Colonic mucosa (tissue), 4 donors: Measurements from ENCODE around the gene BBS2. TPM values are rescaled to one million over a fixed set of nuclear protein-coding genes. Genes with fewer than 3 reads are reported as not detected.
A peak's percentile ranks its signal among the peaks of the same experiment; 100 is the strongest.

Experiments used
- DNase-seq: peaks from one replicate; pipeline ENCODE4 v3.0.0-alpha.2; 2020
- H3K27ac ChIP-seq: fragments of 200-600 bp; one replicate; pipeline ENCODE4 v1.8.0; 2021
- H3K27me3 ChIP-seq: fragments of 200-600 bp; one replicate; pipeline ENCODE4 v1.8.0; 2021
- H3K36me3 ChIP-seq: fragments of 200-600 bp; one replicate; pipeline ENCODE4 v1.8.0; 2021
- H3K4me1 ChIP-seq: fragments of 200-600 bp; one replicate; pipeline ENCODE4 v1.8.0; 2021; ENCODE audit warnings: mild to moderate bottlenecking
- H3K4me3 ChIP-seq: fragments of 200-600 bp; one replicate; pipeline ENCODE4 v1.8.0; 2021
- H3K9ac ChIP-seq, 2 donors: one replicate each; pipeline ENCODE4 v1.7.0; 2013; ENCODE audit warnings: control low read depth in 2 of 2, low read depth in 2 of 2, low read length in 2 of 2
- H3K9me3 ChIP-seq: fragments of 200-600 bp; one replicate; pipeline ENCODE4 v1.8.0; 2021
- CTCF ChIP-seq: fragments of 200-600 bp; IDR thresholded peaks from one replicate; pipeline ENCODE4 v1.8.0; 2022; ENCODE audit warnings: antibody characterized with exemption, mild to moderate bottlenecking
- intact Hi-C: fragments of 100-400 bp; cut with DNase I; formaldehyde crosslinking; loops from one replicate; pipeline ENCODE4 v1.14.1; 2022
- total RNA-seq, 2 donors: library from RNA; stranded (reverse); fragmentation: NEBNext Ultra II Directional in 1 of 2; extraction: Animal tissue kit (Norgen Biotek cat#: 25700) in 1 of 2; gene quantifications; one replicate each; pipeline ENCODE4 v1.2.1, GENCODE V29; 2021
- donor health status: healthy.
- donor health status: DM: no; HTN: no; CAD: no.
- donor health status: DM: no; HTN: no; CAD: no.

Gene BBS2
- total RNA-seq, 2 donors from 2014 or later = 22.5 to 32.1 TPM

- Histone ChIP-seq H3K4me1 (no peaks in the 10 kb centered on the region), H3K9ac (no peak overlapping the region), H3K27ac (no peak overlapping the region), H3K9me3 (no peaks in the 10 kb centered on the region), H3K36me3 (no peaks in the 10 kb centered on the region), H3K4me3 (no peak overlapping the region), H3K27me3 (no peaks in the 10 kb centered on the region)
- TF ChIP-seq CTCF = no peak
- intact Hi-C loops = no loop called here
- no peak for DNase-seq
Measured at GRCh38 chr16:56534847-56535383, 15.1 kb upstream of the BBS2 start.

DNA sequence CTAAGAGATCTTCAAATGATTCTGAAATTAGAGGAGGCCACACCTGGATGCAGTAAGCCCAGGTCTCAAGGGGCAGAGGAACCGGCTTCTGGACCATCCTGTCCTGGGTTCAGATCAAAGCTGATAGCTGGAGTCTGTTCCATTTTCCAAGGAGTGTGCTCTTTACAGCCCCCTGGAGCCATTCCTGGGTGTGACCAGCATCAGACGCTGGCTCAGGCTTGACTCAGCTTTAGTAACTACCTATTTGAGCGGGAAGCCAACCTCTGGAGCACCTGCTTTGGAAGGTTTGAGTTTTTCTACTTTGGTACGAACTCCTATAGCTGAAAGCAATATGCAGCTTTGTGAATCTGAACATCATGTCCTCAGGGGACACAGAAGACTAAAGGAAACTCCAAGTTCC is 12.9 kb upstream of the BBS2 start:
- Histone ChIP-seq H3K36me3 (no peaks in the 10 kb centered on the region), H3K9me3 (no peaks in the 10 kb centered on the region), H3K9ac (no peak overlapping the region), H3K27ac (no peak overlapping the region), H3K4me3 (no peak overlapping the region), H3K4me1 (no peaks in the 10 kb centered on the region), H3K27me3 (no peaks in the 10 kb centered on the region)
- no peak for DNase-seq
- intact Hi-C loops = no loop called here
- TF ChIP-seq CTCF = no peak

GRCh38 chr16:56530872-56531271 is 11.0 kb upstream of the BBS2 start:
- Histone ChIP-seq H3K4me1 (no peaks in the 10 kb centered on the region), H3K36me3 (no peaks in the 10 kb centered on the region), H3K9ac (no peak overlapping the region), H3K27me3 (no peaks in the 10 kb centered on the region), H3K27ac (no peak overlapping the region), H3K9me3 (no peaks in the 10 kb centered on the region), H3K4me3 (no peak overlapping the region)
- intact Hi-C loops = no loop called here
- DNase-seq = no peak
- no peak for TF ChIP-seq CTCF

DNA sequence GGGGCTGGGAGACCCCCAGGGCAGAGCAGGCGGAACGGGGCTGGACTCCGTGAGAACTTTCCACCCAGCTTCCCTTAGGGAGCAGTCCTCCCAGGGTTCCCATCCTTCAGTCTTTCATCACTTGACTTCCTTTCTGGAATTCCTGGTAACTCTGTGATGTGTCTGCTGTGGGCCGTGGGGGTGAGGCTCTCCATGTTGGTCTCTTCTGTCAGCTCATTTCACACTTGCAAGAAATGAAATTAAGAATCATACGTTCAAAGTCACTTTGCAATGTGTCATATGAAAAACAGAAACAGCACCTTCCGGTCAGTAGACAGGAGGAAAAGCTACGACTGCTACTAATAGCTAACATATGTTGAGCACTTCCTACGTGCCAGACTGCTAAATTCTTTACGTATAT is 5.4 kb upstream of the BBS2 start:
- Histone ChIP-seq H3K36me3 (no peaks in the 10 kb centered on the region), H3K27ac (no peak overlapping the region), H3K4me1 (peaks cover 4% of the 10 kb centered on the region), H3K9me3 (no peaks in the 10 kb centered on the region), H3K4me3 (no peak overlapping the region), H3K27me3 (no peaks in the 10 kb centered on the region), H3K9ac (no peak overlapping the region)
- intact Hi-C loops = no loop called here
- TF ChIP-seq CTCF = no peak
- DNase-seq = no peak

- no peak for TF ChIP-seq CTCF
- peak overlapping the region in 1 of 2 donors; percentile 63 for H3K9ac ChIP-seq
- peak overlapping the region; percentile 99 for H3K4me3 ChIP-seq
- H3K27me3 ChIP-seq = no peaks in the 10 kb centered on the region
- peaks cover 6% of the 10 kb centered on the region for H3K4me1 ChIP-seq
- H3K27ac ChIP-seq = peak overlapping the region; percentile 97
- intact Hi-C loops = no loop called here
- no peaks in the 10 kb centered on the region for H3K9me3 ChIP-seq
- no peak for DNase-seq
- H3K36me3 ChIP-seq = no peaks in the 10 kb centered on the region
Measured at GRCh38 chr16:56520251-56520577, 390 bp upstream of the BBS2 start.
